Breast epithelium (tissue), 4 donors: ENCODE data around the gene HTR6. TPM values are rescaled to one million over a fixed set of nuclear protein-coding genes. Genes with fewer than 3 reads are reported as not detected.
A peak's percentile ranks its signal among the peaks of the same experiment; 100 is the strongest.

Source experiments
- DNase-seq, 2 donors: peaks; one replicate each; pipeline ENCODE4 v3.0.0-alpha.2; 2019; ENCODE audit warnings: low spot score in 2 of 2
- H3K27ac ChIP-seq, 2 donors: fragments of 200-600 bp; sonication (generic) in 1 of 2; one replicate each; pipeline ENCODE4 v1.5.1; 2016 to 2019; ENCODE audit warnings: mild to moderate bottlenecking in 1 of 2
- H3K27me3 ChIP-seq, 2 donors: fragments of 200-600 bp; sonication (generic) in 1 of 2; one replicate each; pipeline versions ENCODE4 v1.5.1 to v1.6.0; 2017 to 2019; ENCODE audit warnings: control low read depth in 1 of 2, mild to moderate bottlenecking in 1 of 2
- H3K36me3 ChIP-seq: fragments of 200-600 bp; one replicate; pipeline ENCODE4 v1.5.1; 2019
- H3K4me1 ChIP-seq, 2 donors: fragments of 200-600 bp; sonication (generic); one replicate each; pipeline ENCODE4 v1.5.1; 2016 to 2019; ENCODE audit warnings: control low read depth in 1 of 2
- H3K4me3 ChIP-seq, 3 donors: fragments of 200-600 bp; sonication (generic); 1 replicate in 2 of 3; 2 replicates in 1 of 3; pipeline ENCODE4 v1.5.1; 2016 to 2019; ENCODE audit warnings: mild to moderate bottlenecking in 3 of 3, moderate library complexity in 2 of 3
- H3K9me3 ChIP-seq, 2 donors: fragments of 200-600 bp; sonication (generic) in 1 of 2; one replicate each; pipeline ENCODE4 v1.5.1; 2016 to 2019; ENCODE audit warnings: control low read depth in 1 of 2
- POLR2A ChIP-seq: fragments of 450-650 bp; IDR thresholded peaks from one replicate; pipeline ENCODE4 v1.6.1; 2016; ENCODE audit warnings: antibody characterized with exemption, mild to moderate bottlenecking, moderate library complexity
- POLR2AphosphoS5 ChIP-seq, 3 donors: sonication (generic); formaldehyde crosslinking; IDR thresholded peaks; one replicate each; pipeline ENCODE4 v1.6.1; 2017; ENCODE audit warnings: antibody characterized with exemption in 3 of 3
- intact Hi-C: fragments of 100-400 bp; cut with DNase I; formaldehyde crosslinking; loops from one replicate; pipeline ENCODE4 v1.15.1; 2023; ENCODE audit warnings: low total_unique reads
- total RNA-seq, 3 donors: library from RNA; depleted of rRNA; stranded (reverse); fragments of >200 nt; gene quantifications; one replicate each; pipeline ENCODE4 v1.1.0, GENCODE V29; 2016
- TF ChIP-seq, protein P1 (sequence below), 3 donors: fragments of 450-650 bp; IDR thresholded peaks; one replicate each; pipeline ENCODE4 v1.5.1; 2016 to 2017; ENCODE audit warnings: antibody characterized with exemption in 3 of 3, mild to moderate bottlenecking in 3 of 3, moderate library complexity in 3 of 3

Gene HTR6
- total RNA-seq, 3 donors from 2014 or later: not detected

DNA sequence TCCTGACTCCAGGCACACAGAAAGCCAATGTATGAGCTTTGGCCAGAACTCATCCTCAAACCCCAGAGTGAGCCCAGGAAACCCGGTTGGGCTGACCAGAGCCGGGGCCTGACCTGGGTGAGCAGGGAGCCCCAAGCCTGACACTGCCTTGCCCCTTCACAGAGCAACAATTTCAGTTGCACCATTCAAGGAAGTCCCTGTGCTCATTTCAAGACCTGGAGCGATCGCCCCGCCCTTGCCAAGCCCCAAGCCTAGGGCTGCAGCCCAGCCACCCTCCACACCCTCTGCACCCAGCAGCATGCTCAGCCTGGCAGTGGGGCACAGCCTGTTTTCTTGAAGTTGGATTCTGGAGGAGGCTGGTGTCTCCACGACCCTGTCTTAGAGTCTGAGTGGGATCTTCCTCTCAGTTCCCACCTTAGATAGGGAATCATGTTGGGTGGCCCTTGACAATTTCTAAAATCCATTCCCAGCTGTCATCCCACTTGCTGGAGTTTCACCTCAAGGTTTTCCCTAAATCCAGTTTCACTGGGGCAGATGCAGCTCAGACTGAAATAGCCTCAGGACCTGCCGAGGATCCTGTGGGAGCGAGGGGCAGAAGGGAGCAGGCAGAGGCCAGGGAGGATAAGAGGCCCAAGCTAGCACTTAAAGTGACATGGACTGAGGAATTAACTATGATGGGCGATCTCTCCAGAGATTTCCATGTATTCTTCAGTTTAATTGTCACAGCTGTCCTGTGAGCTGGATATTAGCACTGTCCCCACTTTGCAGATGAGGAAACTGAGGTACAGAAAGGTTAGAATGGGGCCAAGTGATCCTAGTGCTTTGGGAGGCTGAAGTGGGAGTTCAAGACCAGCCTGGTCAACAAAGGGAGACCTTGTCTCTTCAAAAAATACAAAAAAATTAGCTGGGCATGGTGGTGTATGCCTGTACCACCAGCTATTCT lies 18.0 kb upstream of the HTR6 start:
- no peak for DNase-seq
- no peak for TF ChIP-seq POLR2A
- TF ChIP-seq, protein P1, sequence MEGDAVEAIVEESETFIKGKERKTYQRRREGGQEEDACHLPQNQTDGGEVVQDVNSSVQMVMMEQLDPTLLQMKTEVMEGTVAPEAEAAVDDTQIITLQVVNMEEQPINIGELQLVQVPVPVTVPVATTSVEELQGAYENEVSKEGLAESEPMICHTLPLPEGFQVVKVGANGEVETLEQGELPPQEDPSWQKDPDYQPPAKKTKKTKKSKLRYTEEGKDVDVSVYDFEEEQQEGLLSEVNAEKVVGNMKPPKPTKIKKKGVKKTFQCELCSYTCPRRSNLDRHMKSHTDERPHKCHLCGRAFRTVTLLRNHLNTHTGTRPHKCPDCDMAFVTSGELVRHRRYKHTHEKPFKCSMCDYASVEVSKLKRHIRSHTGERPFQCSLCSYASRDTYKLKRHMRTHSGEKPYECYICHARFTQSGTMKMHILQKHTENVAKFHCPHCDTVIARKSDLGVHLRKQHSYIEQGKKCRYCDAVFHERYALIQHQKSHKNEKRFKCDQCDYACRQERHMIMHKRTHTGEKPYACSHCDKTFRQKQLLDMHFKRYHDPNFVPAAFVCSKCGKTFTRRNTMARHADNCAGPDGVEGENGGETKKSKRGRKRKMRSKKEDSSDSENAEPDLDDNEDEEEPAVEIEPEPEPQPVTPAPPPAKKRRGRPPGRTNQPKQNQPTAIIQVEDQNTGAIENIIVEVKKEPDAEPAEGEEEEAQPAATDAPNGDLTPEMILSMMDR (IDR thresholded peaks at IDR 0.05): no peak
- no peak for TF ChIP-seq POLR2AphosphoS5 (IDR thresholded peaks at IDR 0.05)
- H3K36me3 ChIP-seq: no peaks in the 10 kb centered on the region
- H3K27me3 ChIP-seq: no peaks in the 10 kb centered on the region
- peak overlapping the region; percentile 79 to 96 (median 92) for H3K4me3 ChIP-seq
- no peaks in the 10 kb centered on the region for H3K9me3 ChIP-seq
- H3K4me1 ChIP-seq: peaks cover 11 to 24% of the 10 kb centered on the region in 2 donors
- H3K27ac ChIP-seq: peak overlapping the region; percentile 68 to 98
- intact Hi-C loops: no loop called here

DNA sequence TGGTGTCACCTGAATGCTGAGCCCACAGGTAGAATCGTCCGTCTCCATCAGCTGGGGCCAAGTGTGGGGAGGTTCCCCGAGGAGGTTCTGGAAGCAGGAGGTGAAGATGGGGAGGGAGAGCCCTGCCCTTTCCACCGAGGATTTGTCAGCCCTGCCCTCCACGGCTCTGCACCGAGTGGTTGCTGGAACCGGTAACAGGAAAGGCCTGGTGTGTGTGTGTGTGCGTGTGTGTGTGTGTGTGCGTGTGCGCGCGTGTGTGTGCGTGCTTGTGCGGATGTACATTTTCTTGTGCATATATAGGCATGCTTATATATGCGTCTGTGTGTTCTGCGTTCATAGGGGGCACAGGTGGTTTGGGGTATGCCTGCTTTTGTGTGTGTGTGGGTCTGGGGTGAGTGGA lies 17.0 kb upstream of the HTR6 start:
- Histone ChIP-seq H3K36me3 (no peaks in the 10 kb centered on the region), H3K27ac (peak overlapping the region; percentile 68 to 98), H3K9me3 (no peaks in the 10 kb centered on the region), H3K4me1 (peaks cover 16 to 24% of the 10 kb centered on the region in 2 donors), H3K27me3 (no peaks in the 10 kb centered on the region), H3K4me3 (peak overlapping the region; percentile 79 to 96 (median 92))
- no peak for TF ChIP-seq POLR2A
- TF ChIP-seq, protein P1 (IDR thresholded peaks at IDR 0.05): no peak
- TF ChIP-seq POLR2AphosphoS5 (IDR thresholded peaks at IDR 0.05): no peak
- no peak for DNase-seq
- intact Hi-C loops: no loop called here

DNA sequence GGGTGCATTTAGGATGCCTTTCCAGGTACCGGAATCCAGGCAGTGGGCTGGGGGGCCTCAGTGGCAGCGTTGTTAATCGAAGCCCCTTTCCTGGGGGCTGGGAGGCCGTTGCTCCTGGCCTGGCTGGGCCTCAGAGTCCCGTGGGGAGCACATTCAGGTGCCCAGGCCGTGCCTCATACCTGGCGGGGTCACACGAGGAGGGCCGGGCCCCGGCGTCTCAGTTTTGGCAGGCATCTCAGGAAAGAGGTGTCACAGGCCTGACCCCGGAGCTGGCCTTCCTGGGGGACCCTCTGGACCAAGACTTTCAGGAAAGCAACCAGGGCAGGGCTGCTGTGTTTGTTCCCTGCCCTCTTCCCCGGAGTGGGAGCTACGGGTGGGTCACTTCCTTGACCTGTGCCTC lies 16.4 kb upstream of the HTR6 start:
- H3K4me3 ChIP-seq: peak overlapping the region; percentile 79 to 96 (median 92)
- intact Hi-C loops: no loop called here
- H3K27me3 ChIP-seq: no peaks in the 10 kb centered on the region
- H3K9me3 ChIP-seq: no peaks in the 10 kb centered on the region
- DNase-seq: no peak
- peaks cover 16 to 22% of the 10 kb centered on the region in 2 donors for H3K4me1 ChIP-seq
- no peaks in the 10 kb centered on the region for H3K36me3 ChIP-seq
- TF ChIP-seq POLR2A (no peak), POLR2AphosphoS5 (IDR thresholded peaks at IDR 0.05) (no peak)
- TF ChIP-seq, protein P1 (IDR thresholded peaks at IDR 0.05): no peak
- H3K27ac ChIP-seq: peak overlapping the region; percentile 68 to 98

DNA sequence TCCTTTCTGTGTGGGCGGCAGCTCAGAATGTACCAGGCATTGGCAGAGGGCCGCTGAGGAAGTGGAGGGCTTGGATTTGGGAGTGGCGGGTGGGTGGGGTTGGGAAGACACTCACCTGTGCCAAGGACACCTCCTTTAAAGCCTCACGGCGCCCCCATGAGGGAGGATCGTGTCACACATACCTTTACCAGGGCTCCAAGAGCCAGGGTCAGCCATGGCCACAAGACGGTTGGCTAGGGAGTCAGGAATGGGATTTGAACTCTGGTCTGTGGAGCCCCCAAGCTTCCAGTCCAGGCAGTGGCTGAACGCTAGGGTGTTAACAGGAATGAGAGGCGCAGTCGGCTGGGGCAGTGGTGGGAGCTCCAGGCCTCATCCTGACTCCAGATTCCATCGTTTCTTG lies 16.0 kb upstream of the HTR6 start:
- Histone ChIP-seq H3K9me3 (no peaks in the 10 kb centered on the region), H3K4me3 (peak overlapping the region in 2 of 3 donors; percentile 79 to 96), H3K4me1 (peaks cover 16 to 18% of the 10 kb centered on the region in 2 donors), H3K36me3 (no peaks in the 10 kb centered on the region), H3K27ac (peak overlapping the region; percentile 68 to 98), H3K27me3 (no peaks in the 10 kb centered on the region)
- DNase-seq: peak in 1 of 2 donors; percentile 48
- intact Hi-C loops: no loop called here
- TF ChIP-seq, protein P1 (IDR thresholded peaks at IDR 0.05): no peak
- TF ChIP-seq POLR2A: no peak
